Spleen (tissue), 7 donors: ENCODE results near the gene EOLA1.

ENCODE experiments used
- POLR2A ChIP-seq, 3 donors: fragments of 450-650 bp; IDR thresholded peaks; one replicate each; pipeline ENCODE4 v1.5.1; 2017; ENCODE audit warnings: antibody characterized with exemption in 3 of 3, mild to moderate bottlenecking in 1 of 3
- POLR2AphosphoS5 ChIP-seq, 3 donors: sonication (generic); formaldehyde crosslinking; IDR thresholded peaks; one replicate each; pipeline ENCODE4 v1.5.1; 2017; ENCODE audit warnings: antibody characterized with exemption in 3 of 3
- TF ChIP-seq, protein P1 (sequence below), 11 experiments: fragments of 200-600 bp in 7 of 11; fragments of 450-650 bp in 4 of 11; sonication (generic) in 4 of 11; IDR thresholded peaks in 8 of 11; conservative IDR thresholded peaks in 3 of 11; 1 replicate in 7 of 11; 2 replicates in 4 of 11; pipeline versions ENCODE4 v1.4.0 to v1.8.0; 2016 to 2021; ENCODE audit warnings: antibody characterized with exemption in 11 of 11, inconsistent platforms in 4 of 11, mild to moderate bottlenecking in 1 of 11
- donor health status: DM: no; HTN: no; CAD: no; lungs with moderate emphysema.
- donor health status: DM: no; HTN: no; CAD: no.
- donor health status: DM: no; HTN: no; CAD: no.

DNA sequence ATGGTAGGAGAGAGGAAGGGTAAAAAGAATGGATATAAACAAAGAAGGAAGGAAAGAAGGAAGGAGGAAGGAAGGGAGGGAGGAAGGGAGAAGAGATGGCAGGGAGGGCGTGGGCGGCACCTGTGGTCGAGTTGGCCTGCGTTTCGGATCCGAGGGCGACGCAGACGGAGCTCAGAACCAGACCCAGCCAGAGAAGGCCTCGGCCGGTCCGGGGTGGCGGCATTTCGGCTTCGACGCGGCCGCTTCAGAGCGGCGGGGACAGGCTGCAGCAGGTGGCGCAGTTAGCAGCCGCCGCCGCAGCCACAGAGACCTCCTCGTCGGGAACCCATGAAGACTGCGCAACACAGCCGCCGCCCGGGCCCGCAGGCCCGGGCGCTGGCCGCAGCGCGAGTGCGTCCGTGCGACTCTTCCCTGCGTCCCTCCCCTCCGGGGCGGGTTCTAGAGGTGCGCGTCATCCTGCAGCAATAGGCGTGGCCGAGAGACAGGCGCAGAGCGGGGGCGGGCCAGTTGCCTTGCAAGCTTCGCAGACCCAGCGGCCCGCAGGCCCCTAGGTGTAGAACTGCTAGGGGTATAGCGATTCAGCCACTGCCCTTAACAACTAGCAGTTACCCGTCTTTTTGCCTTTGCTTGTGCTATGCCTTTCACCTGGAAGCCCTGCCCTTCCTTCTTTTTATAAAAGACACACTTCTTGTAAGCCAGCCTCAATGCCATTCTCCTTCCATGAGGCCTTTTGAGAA, 35.7 kb upstream of the EOLA1 start, which contains the start of gene IDS:
- TF ChIP-seq POLR2AphosphoS5 (IDR thresholded peaks at IDR 0.05) (peak; percentile 89 to 93 (median 91)), POLR2A (IDR thresholded peaks at IDR 0.05) (peak in 2 of 3 donors; percentile 76 to 87)
- TF ChIP-seq, protein P1, sequence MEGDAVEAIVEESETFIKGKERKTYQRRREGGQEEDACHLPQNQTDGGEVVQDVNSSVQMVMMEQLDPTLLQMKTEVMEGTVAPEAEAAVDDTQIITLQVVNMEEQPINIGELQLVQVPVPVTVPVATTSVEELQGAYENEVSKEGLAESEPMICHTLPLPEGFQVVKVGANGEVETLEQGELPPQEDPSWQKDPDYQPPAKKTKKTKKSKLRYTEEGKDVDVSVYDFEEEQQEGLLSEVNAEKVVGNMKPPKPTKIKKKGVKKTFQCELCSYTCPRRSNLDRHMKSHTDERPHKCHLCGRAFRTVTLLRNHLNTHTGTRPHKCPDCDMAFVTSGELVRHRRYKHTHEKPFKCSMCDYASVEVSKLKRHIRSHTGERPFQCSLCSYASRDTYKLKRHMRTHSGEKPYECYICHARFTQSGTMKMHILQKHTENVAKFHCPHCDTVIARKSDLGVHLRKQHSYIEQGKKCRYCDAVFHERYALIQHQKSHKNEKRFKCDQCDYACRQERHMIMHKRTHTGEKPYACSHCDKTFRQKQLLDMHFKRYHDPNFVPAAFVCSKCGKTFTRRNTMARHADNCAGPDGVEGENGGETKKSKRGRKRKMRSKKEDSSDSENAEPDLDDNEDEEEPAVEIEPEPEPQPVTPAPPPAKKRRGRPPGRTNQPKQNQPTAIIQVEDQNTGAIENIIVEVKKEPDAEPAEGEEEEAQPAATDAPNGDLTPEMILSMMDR (IDR thresholded peaks at IDR 0.05 in 8 of 11, conservative IDR thresholded peaks at IDR 0.05 in 3 of 11) = peak in 1 of 11 experiments; percentile 11
